Left ventricle myocardium inferior (tissue), 1 donor: ENCODE data around the gene C2orf49. TPM values are rescaled to one million over a fixed set of nuclear protein-coding genes. Genes with fewer than 3 reads are reported as not detected.

Source experiments
- DNase-seq: peaks from one replicate; pipeline ENCODE4 v3.0.0-alpha.2; 2020
- H3K27ac ChIP-seq: fragments of 200-600 bp; replicated peaks from 2 replicates; pipeline ENCODE4 v1.8.0; 2021
- H3K27me3 ChIP-seq: fragments of 200-600 bp; 2 replicates; pipeline ENCODE4 v1.8.0; 2021; ENCODE audit warnings: low read depth
- H3K36me3 ChIP-seq: fragments of 200-600 bp; 2 replicates; pipeline ENCODE4 v1.8.0; 2021
- H3K4me1 ChIP-seq: fragments of 200-600 bp; 2 replicates; pipeline ENCODE4 v1.8.0; 2021
- H3K4me3 ChIP-seq: fragments of 200-600 bp; 2 replicates; pipeline ENCODE4 v1.8.0; 2021; ENCODE audit warnings: mild to moderate bottlenecking, moderate library complexity
- H3K9me3 ChIP-seq: fragments of 200-600 bp; replicated peaks from 2 replicates; pipeline ENCODE4 v1.8.0; 2021
- CTCF ChIP-seq: fragments of 200-600 bp; IDR thresholded peaks from 2 replicates; pipeline ENCODE4 v1.8.0; 2021; ENCODE audit warnings: antibody characterized with exemption, mild to moderate bottlenecking, borderline replicate concordance
- intact Hi-C: fragments of 100-400 bp; cut with micrococcal nuclease; formaldehyde crosslinking; loops from one replicate; pipeline ENCODE4 v1.11.0; 2022
- total RNA-seq: library from RNA; stranded (reverse); fragmentation: NEBNext Ultra II Directional; extraction: Animal tissue kit (Norgen Biotek cat#: 25700); gene quantifications from one replicate; pipeline ENCODE4 v1.2.1, GENCODE V29; 2021
- donor health status: DM: no; HTN: yes; CAD: no; lungs with severe emphysema.

C2orf49 gene
- total RNA-seq, 1 donor from 2014 or later, result 22.7 TPM

GRCh38 chr2:105308382-105309146 is 28.8 kb upstream of the C2orf49 start:
- intact Hi-C loops, result no loop called here
- DNase-seq, result no peak
- H3K4me3 ChIP-seq, result no peak overlapping the region
- H3K4me1 ChIP-seq, result peaks cover 12% of the 10 kb centered on the region
- no peaks in the 10 kb centered on the region for H3K27me3 ChIP-seq
- no peak for TF ChIP-seq CTCF
- H3K27ac ChIP-seq, result no peak overlapping the region
- peaks cover 14% of the 10 kb centered on the region for H3K36me3 ChIP-seq
- no peaks in the 10 kb centered on the region for H3K9me3 ChIP-seq

DNA sequence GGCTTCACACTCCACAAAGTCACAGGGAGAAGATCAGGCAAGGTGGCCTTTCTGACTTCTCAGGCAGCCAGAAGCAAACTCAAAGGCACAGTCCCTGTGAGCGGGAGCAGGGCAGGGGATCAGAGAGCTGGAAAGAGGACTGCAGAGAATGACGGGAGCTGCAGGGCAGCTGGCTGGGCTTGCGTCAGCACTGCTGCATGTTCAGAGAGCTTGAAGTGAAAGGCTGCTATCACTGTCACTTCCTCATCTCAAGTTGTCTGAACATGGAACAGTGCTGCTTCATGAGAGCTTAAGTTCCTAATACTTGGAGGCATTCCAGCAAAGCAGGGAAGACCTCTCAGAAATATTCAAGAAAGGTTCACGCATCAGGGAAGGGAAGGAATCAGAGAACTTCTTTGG is 28.2 kb upstream of the C2orf49 start:
- intact Hi-C loops, result no loop called here
- TF ChIP-seq CTCF, result no peak
- H3K36me3 ChIP-seq, result peaks cover 14% of the 10 kb centered on the region
- H3K9me3 ChIP-seq, result no peaks in the 10 kb centered on the region
- H3K4me1 ChIP-seq, result peaks cover 12% of the 10 kb centered on the region
- no peaks in the 10 kb centered on the region for H3K27me3 ChIP-seq
- peak; percentile 31 for DNase-seq
- H3K27ac ChIP-seq, result no peak overlapping the region
- no peak overlapping the region for H3K4me3 ChIP-seq

DNA sequence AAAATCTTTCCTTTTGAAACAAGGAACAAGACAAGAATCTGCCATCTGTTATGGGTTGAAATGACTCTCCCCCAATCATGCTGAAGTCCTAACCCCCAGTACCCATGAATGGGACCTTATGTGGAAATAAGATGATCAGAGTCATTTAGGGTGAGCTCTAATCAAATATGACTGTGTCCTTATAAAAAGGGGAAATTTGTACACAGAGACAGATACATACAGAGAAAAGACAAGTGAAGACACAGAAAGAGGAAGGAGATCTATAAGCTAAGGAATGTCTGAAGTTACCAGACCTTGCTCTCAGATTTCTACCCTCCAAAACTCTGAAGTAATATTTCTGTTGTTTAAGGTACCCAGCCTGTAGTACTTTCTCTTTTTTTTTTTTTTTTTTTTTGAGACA is 23.5 kb upstream of the C2orf49 start:
- peaks cover 6% of the 10 kb centered on the region for H3K4me1 ChIP-seq
- intact Hi-C loops, result no loop called here
- no peak overlapping the region for H3K27ac ChIP-seq
- TF ChIP-seq CTCF, result no peak
- no peaks in the 10 kb centered on the region for H3K36me3 ChIP-seq
- H3K4me3 ChIP-seq, result no peak overlapping the region
- no peak for DNase-seq
- no peaks in the 10 kb centered on the region for H3K9me3 ChIP-seq
- no peaks in the 10 kb centered on the region for H3K27me3 ChIP-seq

DNA sequence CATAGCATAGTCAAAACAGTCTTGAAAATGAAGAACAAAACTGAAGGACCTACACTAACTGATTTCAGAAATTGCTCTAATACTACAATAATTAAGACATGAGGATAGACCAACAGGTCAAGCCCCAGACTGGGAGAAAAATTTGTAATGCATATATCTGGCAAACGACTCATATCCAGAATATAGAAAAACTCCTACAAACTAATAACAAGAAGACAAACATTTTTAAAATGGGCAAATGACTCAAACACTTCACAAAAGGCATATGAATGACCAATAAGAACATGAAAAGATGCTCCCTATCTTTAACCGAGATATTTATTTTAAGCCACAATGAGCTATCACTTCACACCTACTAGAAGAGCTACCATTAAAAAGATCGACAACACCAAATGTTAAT is 22.0 kb upstream of the C2orf49 start:
- DNase-seq, result no peak
- H3K4me1 ChIP-seq, result peaks cover 6% of the 10 kb centered on the region
- no peaks in the 10 kb centered on the region for H3K9me3 ChIP-seq
- TF ChIP-seq CTCF, result no peak
- H3K36me3 ChIP-seq, result no peaks in the 10 kb centered on the region
- H3K27ac ChIP-seq, result no peak overlapping the region
- intact Hi-C loops, result no loop called here
- no peak overlapping the region for H3K4me3 ChIP-seq
- H3K27me3 ChIP-seq, result no peaks in the 10 kb centered on the region

DNA sequence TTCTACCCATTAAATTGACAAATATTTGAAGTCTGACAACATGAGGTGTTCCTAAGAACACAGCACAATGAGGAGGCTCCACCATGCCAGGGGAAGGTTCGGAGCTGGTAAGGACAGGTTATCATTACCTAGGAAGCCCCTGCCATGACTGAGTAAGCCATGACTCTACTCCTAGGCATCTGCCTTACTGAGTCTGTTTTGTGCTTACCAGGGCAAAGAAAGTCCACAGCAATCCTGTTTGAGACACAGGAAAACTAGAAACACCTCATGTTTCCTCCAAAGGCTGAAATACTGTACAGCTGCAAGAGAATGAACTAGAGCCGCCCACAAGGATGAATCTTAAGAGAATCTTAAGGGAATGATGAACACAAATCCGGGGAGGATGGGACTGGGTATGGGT is 19.4 kb upstream of the C2orf49 start:
- peaks cover 12% of the 10 kb centered on the region for H3K4me1 ChIP-seq
- intact Hi-C loops, result no loop called here
- no peak overlapping the region for H3K27ac ChIP-seq
- no peak overlapping the region for H3K4me3 ChIP-seq
- no peaks in the 10 kb centered on the region for H3K27me3 ChIP-seq
- TF ChIP-seq CTCF, result no peak
- no peaks in the 10 kb centered on the region for H3K36me3 ChIP-seq
- no peak for DNase-seq
- no peaks in the 10 kb centered on the region for H3K9me3 ChIP-seq
